IPS-15b (cell line): Measurements from ENCODE around the gene DLGAP1.

Experiments
- H3K27me3 ChIP-seq: one replicate; pipeline ENCODE4 v1.6.1; 2013; ENCODE audit warnings: low read length; ENCODE audit not compliant: control insufficient read depth, insufficient read depth
- H3K36me3 ChIP-seq: one replicate; pipeline ENCODE4 v1.6.1; 2013; ENCODE audit warnings: low read length; ENCODE audit not compliant: control insufficient read depth, insufficient read depth
- H3K4me1 ChIP-seq: one replicate; pipeline ENCODE4 v1.6.1; 2013; ENCODE audit warnings: mild to moderate bottlenecking, low read length; ENCODE audit not compliant: control insufficient read depth, insufficient read depth
- H3K4me3 ChIP-seq: one replicate; pipeline ENCODE4 v1.5.1; 2013; ENCODE audit warnings: low read depth, low read length
- H3K9ac ChIP-seq: one replicate; pipeline ENCODE4 v1.6.1; 2013; ENCODE audit warnings: low read depth, mild to moderate bottlenecking, low read length
- H3K9me3 ChIP-seq: one replicate; pipeline ENCODE4 v1.6.1; 2013; ENCODE audit warnings: mild to moderate bottlenecking, low read length; ENCODE audit not compliant: control insufficient read depth, insufficient read depth

DLGAP1 gene

DNA sequence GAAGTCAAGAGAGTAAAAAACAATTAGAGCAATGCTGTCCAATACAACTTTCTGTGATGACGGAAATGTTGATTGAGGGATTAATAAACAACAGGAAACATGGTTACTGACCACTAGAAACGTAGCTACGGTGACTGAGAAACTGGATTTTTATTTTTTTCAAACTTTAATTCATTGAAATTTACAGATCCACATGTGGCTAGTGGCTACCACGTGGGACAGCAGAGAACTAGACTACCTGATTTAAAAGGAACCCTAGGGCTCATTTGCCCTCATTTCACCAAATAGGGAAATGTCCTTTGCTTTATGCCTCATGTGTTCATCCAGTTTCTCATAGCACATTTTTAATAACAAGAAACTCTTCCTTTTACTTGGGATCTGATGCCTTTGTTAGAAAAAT is 592.1 kb downstream of the DLGAP1 start:
- no peaks in the 10 kb centered on the region for H3K9me3 ChIP-seq
- H3K36me3 ChIP-seq = no peaks in the 10 kb centered on the region
- H3K4me3 ChIP-seq = no peak overlapping the region
- no peak overlapping the region for H3K9ac ChIP-seq
- H3K27me3 ChIP-seq = no peaks in the 10 kb centered on the region
- H3K4me1 ChIP-seq = peaks cover 2% of the 10 kb centered on the region

DNA sequence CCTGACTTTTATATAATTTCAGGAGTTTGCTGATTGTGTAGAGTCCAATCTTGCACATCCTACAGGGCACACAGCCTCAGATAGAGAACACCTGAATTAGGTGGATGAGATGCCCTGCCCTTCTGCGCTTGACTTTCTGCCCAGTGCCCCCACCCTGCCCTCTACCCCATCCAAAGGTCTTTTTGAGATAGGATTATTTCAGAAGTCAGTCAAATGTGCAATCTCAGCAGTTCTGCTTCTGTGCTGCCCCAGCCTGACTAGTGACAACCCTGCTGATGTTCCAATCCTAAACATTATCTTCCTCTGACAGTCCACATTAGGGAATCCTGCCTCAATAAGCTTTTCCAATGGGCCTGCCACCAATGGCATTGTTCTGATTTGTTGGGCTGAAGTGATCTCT is 593.6 kb downstream of the DLGAP1 start:
- no peak overlapping the region for H3K4me3 ChIP-seq
- no peaks in the 10 kb centered on the region for H3K4me1 ChIP-seq
- H3K36me3 ChIP-seq = no peaks in the 10 kb centered on the region
- H3K9me3 ChIP-seq = no peaks in the 10 kb centered on the region
- H3K9ac ChIP-seq = no peak overlapping the region
- no peaks in the 10 kb centered on the region for H3K27me3 ChIP-seq

DNA sequence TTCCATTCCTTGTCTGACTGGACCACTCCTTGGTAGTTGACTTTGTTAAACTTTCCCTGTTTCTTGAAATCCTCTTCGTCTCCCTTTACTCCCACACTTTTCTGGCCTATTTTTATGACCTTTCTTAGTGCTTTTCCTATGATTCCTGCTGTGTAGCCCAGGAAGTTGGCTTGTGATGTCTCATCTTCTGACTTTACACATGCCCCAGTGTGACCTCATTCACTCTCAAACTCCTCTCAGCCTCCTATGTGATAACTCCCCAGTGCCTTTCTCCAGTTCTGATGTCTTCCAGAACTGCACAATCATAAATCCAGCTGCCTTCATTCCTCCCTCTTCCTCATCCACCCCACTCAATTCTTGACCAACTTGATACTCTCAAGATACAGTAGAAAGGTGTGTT is 597.6 kb downstream of the DLGAP1 start:
- Histone ChIP-seq H3K4me3 (no peak overlapping the region), H3K9ac (no peak overlapping the region)

DNA sequence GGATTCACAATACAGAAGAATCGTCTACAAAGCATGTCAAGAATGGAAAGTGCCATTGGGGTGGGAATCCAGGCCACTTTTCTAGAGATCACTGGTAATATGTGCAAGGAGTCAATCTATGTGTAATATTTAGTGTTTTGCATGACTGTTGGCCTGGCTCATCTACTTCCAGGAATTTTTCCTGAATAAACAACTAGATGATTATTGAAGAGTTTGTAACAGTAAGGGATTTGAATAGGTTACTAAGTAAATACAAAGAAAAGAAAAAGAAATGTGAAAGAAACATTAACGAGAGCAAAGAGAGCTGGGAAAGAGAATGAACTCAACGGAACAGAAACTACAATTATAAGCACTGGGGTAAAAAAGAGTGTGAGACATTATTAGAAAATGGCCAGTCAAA is 599.1 kb downstream of the DLGAP1 start:
- H3K9ac ChIP-seq = no peak overlapping the region
- H3K4me1 ChIP-seq = no peaks in the 10 kb centered on the region
- no peaks in the 10 kb centered on the region for H3K9me3 ChIP-seq
- no peaks in the 10 kb centered on the region for H3K27me3 ChIP-seq
- H3K4me3 ChIP-seq = no peak overlapping the region
- no peaks in the 10 kb centered on the region for H3K36me3 ChIP-seq

More for the DNA sequence above, 597.6 kb downstream of the DLGAP1 start:
- H3K9me3 ChIP-seq = no peaks in the 10 kb centered on the region
- no peaks in the 10 kb centered on the region for H3K4me1 ChIP-seq
- H3K36me3 ChIP-seq = no peaks in the 10 kb centered on the region
- no peaks in the 10 kb centered on the region for H3K27me3 ChIP-seq

DNA sequence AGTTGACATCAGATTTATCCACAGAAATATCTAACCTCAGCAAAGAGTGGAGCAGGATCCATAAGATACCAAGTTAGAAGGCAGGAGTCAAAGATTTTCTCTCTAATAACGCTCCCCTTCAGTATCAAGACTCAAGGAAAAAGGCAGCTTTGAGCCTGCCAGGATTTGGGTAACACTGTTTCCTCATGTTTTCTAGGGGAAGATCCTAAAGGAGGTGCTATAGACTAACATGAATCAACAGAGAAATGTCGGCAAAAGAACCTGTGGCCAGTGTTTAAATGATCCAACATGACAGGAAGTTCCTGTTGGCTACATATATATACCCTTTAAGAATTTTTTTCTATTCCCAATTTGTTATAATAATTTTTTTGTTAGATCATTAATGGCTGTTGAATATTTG is 602.8 kb downstream of the DLGAP1 start:
- H3K9me3 ChIP-seq = no peaks in the 10 kb centered on the region
- no peaks in the 10 kb centered on the region for H3K27me3 ChIP-seq
- no peaks in the 10 kb centered on the region for H3K4me1 ChIP-seq
- no peak overlapping the region for H3K9ac ChIP-seq
- H3K36me3 ChIP-seq = no peaks in the 10 kb centered on the region
- H3K4me3 ChIP-seq = no peak overlapping the region

DNA sequence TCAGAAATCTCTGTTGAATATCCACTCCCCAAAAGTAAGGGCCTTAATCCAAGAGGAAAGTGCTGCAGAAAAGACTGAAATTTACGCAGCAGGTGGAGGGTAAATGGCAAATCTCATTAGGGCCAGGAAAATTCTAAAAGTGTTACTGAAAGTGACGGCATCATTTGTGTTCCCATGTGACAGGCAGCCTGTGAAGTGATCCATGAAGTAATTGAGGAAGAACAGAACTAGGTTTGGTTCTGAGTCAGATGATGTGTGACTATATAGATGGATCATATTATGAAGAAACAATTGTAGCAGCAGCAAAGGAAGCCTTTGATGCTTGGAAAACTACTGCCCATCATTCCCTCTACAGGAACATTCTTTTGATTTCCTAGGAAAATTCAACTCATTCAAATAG is 603.9 kb downstream of the DLGAP1 start:
- no peak overlapping the region for H3K9ac ChIP-seq
- no peaks in the 10 kb centered on the region for H3K27me3 ChIP-seq
- H3K9me3 ChIP-seq = no peaks in the 10 kb centered on the region
- H3K4me3 ChIP-seq = no peak overlapping the region
- no peaks in the 10 kb centered on the region for H3K36me3 ChIP-seq
- H3K4me1 ChIP-seq = no peaks in the 10 kb centered on the region

DNA sequence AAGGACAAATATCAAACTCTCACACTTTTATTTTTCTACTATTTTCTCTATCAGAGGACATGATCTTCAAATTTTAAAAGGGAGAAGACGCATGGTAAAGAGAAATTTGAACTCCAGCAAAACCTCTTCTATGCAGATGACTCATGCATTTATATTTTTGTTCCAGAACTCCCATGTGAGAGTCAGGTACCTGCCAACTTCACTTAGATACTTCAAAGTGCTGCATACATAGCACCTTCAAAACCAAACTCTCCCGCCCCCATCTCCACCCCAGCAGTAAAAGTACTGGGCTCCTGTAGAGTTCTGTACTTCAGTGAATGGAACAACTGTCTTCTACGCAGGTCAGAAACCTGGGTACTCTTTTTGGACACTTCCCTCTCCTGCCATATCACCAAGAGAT is 606.8 kb downstream of the DLGAP1 start:
- no peaks in the 10 kb centered on the region for H3K36me3 ChIP-seq
- no peaks in the 10 kb centered on the region for H3K4me1 ChIP-seq
- no peak overlapping the region for H3K4me3 ChIP-seq
- H3K9ac ChIP-seq = no peak overlapping the region
- no peaks in the 10 kb centered on the region for H3K27me3 ChIP-seq
- H3K9me3 ChIP-seq = no peaks in the 10 kb centered on the region

DNA sequence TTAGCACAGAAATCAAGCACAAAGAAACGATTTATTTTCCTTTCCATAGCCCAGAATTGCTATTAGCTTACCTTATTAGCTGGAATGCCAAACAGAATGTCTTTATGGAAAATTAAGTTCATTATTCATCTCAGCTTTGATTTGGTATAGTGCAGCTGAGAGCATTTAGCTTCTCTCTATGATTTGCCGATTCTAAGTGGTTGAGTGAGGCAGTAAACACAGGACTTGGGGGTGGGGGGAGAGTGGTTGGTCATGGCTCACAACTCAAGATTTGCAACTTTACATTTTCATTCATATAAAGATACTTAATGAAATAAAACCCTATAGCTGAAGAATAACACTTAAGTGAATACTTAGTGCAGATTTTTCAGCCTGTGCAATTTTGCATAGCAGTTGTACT is 609.9 kb downstream of the DLGAP1 start:
- Histone ChIP-seq H3K4me3 (no peak overlapping the region), H3K9me3 (no peaks in the 10 kb centered on the region), H3K4me1 (no peaks in the 10 kb centered on the region), H3K9ac (no peak overlapping the region), H3K36me3 (no peaks in the 10 kb centered on the region), H3K27me3 (no peaks in the 10 kb centered on the region)

DNA sequence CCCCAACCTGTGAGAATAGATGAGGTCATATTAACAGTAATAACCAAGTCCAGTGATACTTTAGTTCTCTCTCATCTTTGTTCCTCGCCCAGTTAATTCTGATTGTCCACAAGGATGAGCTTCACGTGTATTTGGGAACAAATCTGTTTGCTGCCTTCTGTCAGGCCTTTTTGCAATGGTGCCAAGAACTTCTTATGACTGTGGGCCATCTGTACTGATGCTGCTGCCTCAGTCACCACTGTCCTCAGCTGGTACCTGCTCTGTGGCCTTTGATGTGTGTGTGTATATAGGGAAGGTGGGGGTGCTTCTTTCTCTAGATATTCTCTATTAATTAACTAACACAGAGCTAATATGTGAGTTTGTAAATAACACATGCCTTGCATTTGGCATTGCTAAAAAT is 612.3 kb downstream of the DLGAP1 start:
- Histone ChIP-seq H3K9ac (no peak overlapping the region), H3K27me3 (no peaks in the 10 kb centered on the region), H3K4me3 (no peak overlapping the region), H3K9me3 (no peaks in the 10 kb centered on the region), H3K4me1 (no peaks in the 10 kb centered on the region), H3K36me3 (no peaks in the 10 kb centered on the region)

DNA sequence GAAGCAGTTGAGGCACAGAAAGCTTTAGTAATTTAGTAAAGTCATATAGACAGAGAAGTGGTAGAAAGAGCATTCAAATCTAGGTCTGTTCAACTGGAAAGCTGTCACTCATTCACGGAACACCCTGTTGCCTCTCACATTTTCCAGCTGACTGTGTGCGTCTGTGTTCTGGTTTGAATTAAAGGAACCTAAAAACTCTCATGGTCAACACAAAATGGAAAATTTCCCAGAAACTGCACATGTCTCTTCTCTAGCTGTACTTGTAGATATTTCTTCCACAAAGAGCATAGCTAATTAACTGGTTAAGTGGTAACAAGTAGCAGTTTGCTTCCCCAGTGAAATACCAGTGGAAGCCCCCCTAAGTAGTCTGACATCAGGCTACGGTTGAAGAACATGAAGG is 614.3 kb downstream of the DLGAP1 start:
- Histone ChIP-seq H3K4me1 (no peaks in the 10 kb centered on the region), H3K36me3 (no peaks in the 10 kb centered on the region), H3K27me3 (no peaks in the 10 kb centered on the region), H3K4me3 (no peak overlapping the region), H3K9ac (no peak overlapping the region), H3K9me3 (no peaks in the 10 kb centered on the region)

DNA sequence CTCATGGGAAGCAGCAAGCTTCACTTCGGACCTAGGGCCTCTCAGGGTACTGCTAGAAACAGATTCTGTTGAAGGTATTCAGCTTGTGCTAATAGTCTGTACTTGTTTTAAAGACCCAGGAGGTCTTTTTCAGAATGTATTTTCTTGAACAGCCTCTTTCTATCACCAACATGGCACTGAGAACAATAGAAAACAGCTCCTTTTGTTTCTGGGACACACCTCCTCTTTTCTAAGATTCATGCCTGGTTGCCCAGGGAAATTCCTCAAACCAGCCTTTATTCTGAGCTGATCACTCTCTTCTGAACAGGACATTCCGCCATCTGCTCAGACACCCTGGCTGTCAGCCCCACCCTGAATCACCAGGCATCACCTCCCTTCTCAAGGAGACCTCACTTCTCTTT is 615.5 kb downstream of the DLGAP1 start:
- Histone ChIP-seq H3K27me3 (no peaks in the 10 kb centered on the region), H3K4me3 (no peak overlapping the region), H3K9me3 (no peaks in the 10 kb centered on the region), H3K9ac (no peak overlapping the region), H3K4me1 (no peaks in the 10 kb centered on the region), H3K36me3 (no peaks in the 10 kb centered on the region)

DNA sequence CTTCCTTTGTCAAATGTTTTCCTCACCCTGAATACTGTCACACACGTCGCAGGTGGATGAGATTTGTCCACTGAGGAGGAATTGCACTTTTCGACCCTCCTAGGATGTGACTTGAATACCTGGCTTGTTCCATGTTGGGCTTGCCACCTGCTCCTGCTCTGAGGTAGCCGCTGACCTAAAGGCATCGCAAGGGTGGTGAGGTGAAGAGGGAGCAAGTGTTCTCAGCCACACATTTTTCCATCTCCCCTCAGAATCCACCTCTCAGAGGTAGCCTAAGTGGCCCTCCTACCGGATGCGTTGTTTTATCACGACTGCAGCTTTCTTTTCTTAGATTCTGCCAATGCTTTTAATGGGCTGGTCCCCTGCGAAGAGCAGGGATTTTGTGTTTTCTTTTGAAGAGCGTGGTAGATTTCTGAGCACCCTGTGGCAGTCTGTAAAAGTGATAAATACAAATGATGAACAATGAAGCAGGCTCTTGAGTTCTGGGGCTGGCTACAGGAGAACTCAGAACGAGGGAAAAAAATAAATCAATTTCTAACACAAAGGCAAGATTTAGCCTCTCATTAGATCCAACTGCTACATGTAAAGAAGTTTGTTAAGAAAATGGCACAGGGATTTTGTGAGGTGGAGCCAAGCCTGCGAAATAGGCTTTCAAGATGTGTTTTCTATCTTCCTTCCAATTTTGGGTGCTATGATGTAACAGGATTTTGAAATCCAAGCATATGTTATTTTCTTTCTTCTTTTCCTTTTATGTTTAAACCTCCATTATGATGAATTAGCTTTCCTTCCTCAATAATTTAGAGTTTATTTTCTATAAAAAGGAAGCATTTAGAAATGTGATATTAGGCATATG is 618.4 kb downstream of the DLGAP1 start:
- Histone ChIP-seq H3K4me1 (no peaks in the 10 kb centered on the region), H3K9me3 (no peaks in the 10 kb centered on the region), H3K27me3 (no peaks in the 10 kb centered on the region), H3K36me3 (no peaks in the 10 kb centered on the region), H3K9ac (no peak overlapping the region), H3K4me3 (no peak overlapping the region)
